HCT116 (cell line): ENCODE data around the gene POP5. TPM values are rescaled to one million over a fixed set of nuclear protein-coding genes. Genes with fewer than 3 reads are reported as not detected.

Source experiments
- ATAC-seq: fragments of 200-7000 bp; cut with Tn5 transposase; 2 replicates; pipeline ENCODE4 v1.9.1; 2020; ENCODE audit warnings: mild to moderate bottlenecking, moderate library complexity
- BruUV-seq: library from RNA; stranded (reverse); fragments of 400-500 nt; replicated peaks from 2 replicates; lab custom pipeline; 2021; lab: Mats Ljungman, UMichigan
- CTCF ChIA-PET: fragments of 300-600 bp; sonication (Branson Sonifier 250); formaldehyde crosslinking; loops from one replicate; lab custom pipeline; 2021; ENCODE audit warnings: antibody characterized with exemption; lab: Charles Lee
- POLR2A ChIA-PET: fragments of 300-600, 350-600 bp; sonication (Branson Sonifier 250); formaldehyde crosslinking; loops from one replicate; lab custom pipeline; 2021; ENCODE audit warnings: antibody characterized with exemption; lab: Charles Lee
- RAD21 ChIA-PET, 2 experiments: fragments of 300-600 bp; sonication (Branson Sonifier 250); formaldehyde crosslinking; loops; one replicate each; lab custom pipeline; 2023; ENCODE audit warnings: low total read pairs in 2 of 2; ENCODE audit not compliant: uncharacterized antibody in 2 of 2, unreplicated experiment in 2 of 2, low non-redundant PET in 1 of 2; lab: Charles Lee
- DNase-seq: peaks from one replicate; pipeline ENCODE4 v3.0.0-alpha.2; 2010; ENCODE audit warnings: low read depth, low spot score
- H2AFZ ChIP-seq: fragments of 200-600 bp; shearing (Covaris generic), sonication (generic); 2 replicates; pipeline ENCODE4 v1.6.1; 2017; ENCODE audit warnings: low read depth, mixed run types, mixed read lengths, antibody characterized with exemption, low read length; ENCODE audit not compliant: poor library complexity, severe bottlenecking
- H3K27ac ChIP-seq: 2 replicates; pipeline ENCODE4 v1.5.1; 2012; ENCODE audit warnings: low read depth, low read length
- H3K27me3 ChIP-seq: fragments of 200-600 bp; sonication (generic); 2 replicates; pipeline ENCODE4 v1.6.1; 2016; ENCODE audit warnings: mixed run types, low read length, mixed read lengths; ENCODE audit not compliant: insufficient read depth
- H3K36me3 ChIP-seq, 2 experiments: fragments of 200-500 bp in 1 of 2; fragments of 200-600 bp in 1 of 2; sonication (Bioruptor generic) in 1 of 2; sonication (generic) in 1 of 2; 2 replicates each; pipeline versions ENCODE4 v1.5.1 to v1.6.1; 2014 to 2016; ENCODE audit warnings: low read length in 2 of 2, inconsistent platforms in 1 of 2, mixed read lengths in 1 of 2, mixed run types in 1 of 2; ENCODE audit not compliant: insufficient read depth in 2 of 2, control insufficient read depth in 1 of 2
- H3K4me1 ChIP-seq, 2 experiments: fragments of 200-600 bp in 1 of 2; sonication (generic) in 1 of 2; 2 replicates each; pipeline versions ENCODE4 v1.5.1 to v1.6.1; 2012 to 2017; ENCODE audit warnings: low read length in 2 of 2, inconsistent platforms in 1 of 2, mild to moderate bottlenecking in 1 of 2, mixed read lengths in 1 of 2, mixed run types in 1 of 2, moderate library complexity in 1 of 2; ENCODE audit not compliant: insufficient read depth in 2 of 2, control insufficient read depth in 1 of 2
- H3K4me2 ChIP-seq: fragments of 200-600 bp; sonication (generic); 2 replicates; pipeline ENCODE4 v1.6.1; 2017; ENCODE audit warnings: mixed run types, low read length, mixed read lengths
- H3K4me3 ChIP-seq, 2 experiments: fragments of 200-600 bp in 1 of 2; sonication (generic) in 1 of 2; replicated peaks in 1 of 2; 2 replicates each; pipeline ENCODE4 v1.5.1; 2011 to 2016; ENCODE audit warnings: low read length in 2 of 2, control low read depth in 1 of 2, low read depth in 1 of 2, mild to moderate bottlenecking in 1 of 2, mixed read lengths in 1 of 2, mixed run types in 1 of 2
- H3K79me2 ChIP-seq: fragments of 200-600 bp; sonication (generic); 2 replicates; pipeline ENCODE4 v1.6.1; 2017; ENCODE audit warnings: mild to moderate bottlenecking, mixed run types, low read length, moderate library complexity, mixed read lengths; ENCODE audit not compliant: insufficient read depth
- H3K9ac ChIP-seq: fragments of 200-600 bp; sonication (generic); 2 replicates; pipeline ENCODE4 v1.6.1; 2016; ENCODE audit warnings: low read length, mixed read lengths
- H3K9me2 ChIP-seq: fragments of 200-600 bp; sonication (generic), shearing (Covaris generic); 2 replicates; pipeline ENCODE4 v1.6.1; 2017; ENCODE audit warnings: mixed run types, mild to moderate bottlenecking, moderate library complexity; ENCODE audit not compliant: insufficient read depth
- H3K9me3 ChIP-seq, 2 experiments: fragments of 200-500 bp in 1 of 2; fragments of 200-600 bp in 1 of 2; sonication (Bioruptor generic) in 1 of 2; sonication (generic) in 1 of 2; 2 replicates each; pipeline ENCODE4 v1.6.1; 2014 to 2017; ENCODE audit warnings: low read length in 2 of 2, mixed read lengths in 2 of 2, inconsistent platforms in 1 of 2, low read depth in 1 of 2, mild to moderate bottlenecking in 1 of 2, mixed run types in 1 of 2, moderate library complexity in 1 of 2; ENCODE audit not compliant: control insufficient read depth in 1 of 2, insufficient read depth in 1 of 2
- H4K20me1 ChIP-seq: fragments of 200-600 bp; sonication (generic), shearing (Covaris generic); 2 replicates; pipeline ENCODE4 v1.6.1; 2017; ENCODE audit warnings: mixed run types, mild to moderate bottlenecking, moderate library complexity; ENCODE audit not compliant: insufficient read depth
- CBX3 ChIP-seq: IDR thresholded peaks from 2 replicates; pipeline ENCODE4 v1.6.1; 2012; ENCODE audit warnings: low read depth
- CEBPB ChIP-seq: IDR thresholded peaks from 2 replicates; pipeline ENCODE4 v1.6.1; 2012; ENCODE audit warnings: low read depth
- EGR1 ChIP-seq: IDR thresholded peaks from 2 replicates; pipeline ENCODE4 v1.6.1; 2012; ENCODE audit warnings: low read depth
- EZH2phosphoT487 ChIP-seq: fragments of 200-600 bp; IDR thresholded peaks from 2 replicates; pipeline ENCODE4 v1.6.1; 2018; ENCODE audit warnings: antibody characterized with exemption, borderline replicate concordance
- JUND ChIP-seq: IDR thresholded peaks from 2 replicates; pipeline ENCODE4 v1.6.1; 2012
- POLR2A ChIP-seq: IDR thresholded peaks from 2 replicates; pipeline ENCODE4 v1.7.0; 2011; ENCODE audit warnings: borderline replicate concordance; ENCODE audit not compliant: insufficient read depth, insufficient read length; ENCODE audit errors: extremely low read depth
- intact Hi-C: fragments of 100-400 bp; cut with micrococcal nuclease; formaldehyde crosslinking; loops from 2 replicates; pipeline ENCODE4 v1.10.0; 2022
- total RNA-seq: library from RNA; stranded (reverse); gene quantifications from one replicate; pipeline ENCODE4 v1.2.1, GENCODE V29; 2021; ENCODE audit not compliant: unreplicated experiment
- TF ChIP-seq, protein P1 (sequence below): IDR thresholded peaks from 2 replicates; pipeline ENCODE4 v1.6.1; 2012; ENCODE audit warnings: low read depth
- TF ChIP-seq, protein P2 (sequence below), 3 experiments: fragments of 200-600 bp in 1 of 3; sonication (generic) in 1 of 3; IDR thresholded peaks in 2 of 3; conservative IDR thresholded peaks in 1 of 3; 2 replicates each; pipeline ENCODE4 v1.5.1; 2012 to 2017; ENCODE audit warnings: low read depth in 2 of 3, low read length in 2 of 3, antibody characterized with exemption in 1 of 3, borderline replicate concordance in 1 of 3, control low read depth in 1 of 3, mild to moderate bottlenecking in 1 of 3, mixed read lengths in 1 of 3, mixed run types in 1 of 3, moderate library complexity in 1 of 3; ENCODE audit not compliant: insufficient read depth in 1 of 3
- TF ChIP-seq, protein P3 (sequence below): IDR thresholded peaks from 2 replicates; pipeline ENCODE4 v1.6.1; 2012

POP5 gene
- total RNA-seq, 1 experiment from 2014 or later: 66.9 TPM

DNA sequence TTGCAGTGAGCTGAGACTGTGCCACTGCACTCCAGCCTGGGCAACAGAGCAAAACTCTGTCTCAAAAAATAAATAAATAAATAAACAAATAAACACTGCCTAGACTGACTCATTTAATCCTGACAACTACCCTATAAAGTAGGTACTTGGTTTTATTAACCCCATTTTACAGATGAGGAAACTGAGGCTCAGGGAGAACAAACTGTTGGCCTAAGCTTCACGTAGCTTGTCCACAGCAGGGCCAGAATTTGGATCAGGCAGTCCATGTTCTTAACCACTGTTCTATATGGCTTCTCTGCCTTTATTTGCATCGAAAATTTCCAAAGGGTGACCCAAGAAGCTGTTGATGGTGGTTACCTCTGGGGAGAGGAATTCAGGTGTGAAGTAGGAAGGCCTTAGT is 5.7 kb upstream of the POP5 start:
- Histone ChIP-seq H3K36me3 (no peaks in the 10 kb centered on the region), H3K27ac (no peak overlapping the region), H3K9me3 (no peaks in the 10 kb centered on the region)
- no TSS peak for BruUV-seq
- RAD21 ChIA-PET: no interaction called here
- TF ChIP-seq, protein P1, sequence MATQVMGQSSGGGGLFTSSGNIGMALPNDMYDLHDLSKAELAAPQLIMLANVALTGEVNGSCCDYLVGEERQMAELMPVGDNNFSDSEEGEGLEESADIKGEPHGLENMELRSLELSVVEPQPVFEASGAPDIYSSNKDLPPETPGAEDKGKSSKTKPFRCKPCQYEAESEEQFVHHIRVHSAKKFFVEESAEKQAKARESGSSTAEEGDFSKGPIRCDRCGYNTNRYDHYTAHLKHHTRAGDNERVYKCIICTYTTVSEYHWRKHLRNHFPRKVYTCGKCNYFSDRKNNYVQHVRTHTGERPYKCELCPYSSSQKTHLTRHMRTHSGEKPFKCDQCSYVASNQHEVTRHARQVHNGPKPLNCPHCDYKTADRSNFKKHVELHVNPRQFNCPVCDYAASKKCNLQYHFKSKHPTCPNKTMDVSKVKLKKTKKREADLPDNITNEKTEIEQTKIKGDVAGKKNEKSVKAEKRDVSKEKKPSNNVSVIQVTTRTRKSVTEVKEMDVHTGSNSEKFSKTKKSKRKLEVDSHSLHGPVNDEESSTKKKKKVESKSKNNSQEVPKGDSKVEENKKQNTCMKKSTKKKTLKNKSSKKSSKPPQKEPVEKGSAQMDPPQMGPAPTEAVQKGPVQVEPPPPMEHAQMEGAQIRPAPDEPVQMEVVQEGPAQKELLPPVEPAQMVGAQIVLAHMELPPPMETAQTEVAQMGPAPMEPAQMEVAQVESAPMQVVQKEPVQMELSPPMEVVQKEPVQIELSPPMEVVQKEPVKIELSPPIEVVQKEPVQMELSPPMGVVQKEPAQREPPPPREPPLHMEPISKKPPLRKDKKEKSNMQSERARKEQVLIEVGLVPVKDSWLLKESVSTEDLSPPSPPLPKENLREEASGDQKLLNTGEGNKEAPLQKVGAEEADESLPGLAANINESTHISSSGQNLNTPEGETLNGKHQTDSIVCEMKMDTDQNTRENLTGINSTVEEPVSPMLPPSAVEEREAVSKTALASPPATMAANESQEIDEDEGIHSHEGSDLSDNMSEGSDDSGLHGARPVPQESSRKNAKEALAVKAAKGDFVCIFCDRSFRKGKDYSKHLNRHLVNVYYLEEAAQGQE: no peak
- TF ChIP-seq, protein P2, sequence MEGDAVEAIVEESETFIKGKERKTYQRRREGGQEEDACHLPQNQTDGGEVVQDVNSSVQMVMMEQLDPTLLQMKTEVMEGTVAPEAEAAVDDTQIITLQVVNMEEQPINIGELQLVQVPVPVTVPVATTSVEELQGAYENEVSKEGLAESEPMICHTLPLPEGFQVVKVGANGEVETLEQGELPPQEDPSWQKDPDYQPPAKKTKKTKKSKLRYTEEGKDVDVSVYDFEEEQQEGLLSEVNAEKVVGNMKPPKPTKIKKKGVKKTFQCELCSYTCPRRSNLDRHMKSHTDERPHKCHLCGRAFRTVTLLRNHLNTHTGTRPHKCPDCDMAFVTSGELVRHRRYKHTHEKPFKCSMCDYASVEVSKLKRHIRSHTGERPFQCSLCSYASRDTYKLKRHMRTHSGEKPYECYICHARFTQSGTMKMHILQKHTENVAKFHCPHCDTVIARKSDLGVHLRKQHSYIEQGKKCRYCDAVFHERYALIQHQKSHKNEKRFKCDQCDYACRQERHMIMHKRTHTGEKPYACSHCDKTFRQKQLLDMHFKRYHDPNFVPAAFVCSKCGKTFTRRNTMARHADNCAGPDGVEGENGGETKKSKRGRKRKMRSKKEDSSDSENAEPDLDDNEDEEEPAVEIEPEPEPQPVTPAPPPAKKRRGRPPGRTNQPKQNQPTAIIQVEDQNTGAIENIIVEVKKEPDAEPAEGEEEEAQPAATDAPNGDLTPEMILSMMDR (IDR thresholded peaks at IDR 0.05 in 2 of 3, conservative IDR thresholded peaks at IDR 0.05 in 1 of 3; ENCODE audit: borderline replicate concordance in 1 of 3, insufficient read depth in 1 of 3, low read depth in 2 of 3, low read length in 2 of 3): no peak
- TF ChIP-seq JUND (no peak), CEBPB (no peak), EZH2phosphoT487 (no peak), POLR2A (no peak), CBX3 (no peak), EGR1 (no peak)
- TF ChIP-seq, protein P3, sequence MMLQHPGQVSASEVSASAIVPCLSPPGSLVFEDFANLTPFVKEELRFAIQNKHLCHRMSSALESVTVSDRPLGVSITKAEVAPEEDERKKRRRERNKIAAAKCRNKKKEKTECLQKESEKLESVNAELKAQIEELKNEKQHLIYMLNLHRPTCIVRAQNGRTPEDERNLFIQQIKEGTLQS: no peak
- TF ChIP-seq, all 23 proteins: peak for 0
- ChIA-PET CTCF (no interaction called here), POLR2A (no interaction called here)
- no peak overlapping the region for H2AFZ ChIP-seq
- no peaks in the 10 kb centered on the region for H4K20me1 ChIP-seq
- H3K27me3 ChIP-seq: no peaks in the 10 kb centered on the region
- no peak overlapping the region for H3K4me3 ChIP-seq
- no peak for ATAC-seq
- H3K79me2 ChIP-seq: no peaks in the 10 kb centered on the region
- H3K9ac ChIP-seq: no peak overlapping the region
- peaks cover 13 to 36% of the 10 kb centered on the region in 2 experiments for H3K4me1 ChIP-seq
- intact Hi-C loops: no loop called here
- H3K4me2 ChIP-seq: no peak overlapping the region
- H3K9me2 ChIP-seq: no peaks in the 10 kb centered on the region
- no peak for DNase-seq
